COR-L47 (cell line): ENCODE measurements around the gene BLOC1S4.

Experiments used
- DNase-seq: peaks from one replicate; lab custom pipeline; 2025; lab: John Stamatoyannopoulos, UW

The BLOC1S4 gene

DNA sequence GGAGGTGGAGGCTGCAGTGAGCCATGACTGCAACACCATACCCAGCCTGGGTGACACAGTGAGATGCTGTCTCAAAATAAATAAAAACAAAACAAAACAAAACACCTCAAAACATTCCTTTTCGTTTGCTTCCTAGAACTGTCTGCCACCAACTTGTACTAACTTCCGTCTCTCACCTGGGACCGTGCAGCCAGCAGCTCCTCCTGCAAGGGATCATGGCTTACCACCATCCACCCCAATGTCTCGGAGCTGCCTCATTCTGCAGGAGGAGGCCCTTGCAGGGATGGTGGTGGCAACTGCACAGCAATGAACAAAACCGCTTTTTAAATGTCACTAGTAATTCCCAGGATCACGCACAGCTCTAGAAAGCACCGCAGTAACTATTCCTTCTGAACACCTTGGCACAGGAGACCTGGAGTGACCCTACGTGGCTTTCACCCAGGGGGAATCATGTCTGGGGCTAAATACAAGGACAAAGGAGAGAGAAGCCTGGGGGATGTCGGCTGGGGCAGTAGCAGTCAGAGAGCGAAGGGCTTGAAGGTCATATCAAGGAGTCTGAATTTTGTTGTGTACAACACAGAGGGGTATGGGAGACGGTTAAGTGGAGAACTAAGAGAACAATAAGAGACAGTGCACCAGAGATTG, 49.1 kb downstream of the BLOC1S4 start:
- DNase-seq = no peak

DNA sequence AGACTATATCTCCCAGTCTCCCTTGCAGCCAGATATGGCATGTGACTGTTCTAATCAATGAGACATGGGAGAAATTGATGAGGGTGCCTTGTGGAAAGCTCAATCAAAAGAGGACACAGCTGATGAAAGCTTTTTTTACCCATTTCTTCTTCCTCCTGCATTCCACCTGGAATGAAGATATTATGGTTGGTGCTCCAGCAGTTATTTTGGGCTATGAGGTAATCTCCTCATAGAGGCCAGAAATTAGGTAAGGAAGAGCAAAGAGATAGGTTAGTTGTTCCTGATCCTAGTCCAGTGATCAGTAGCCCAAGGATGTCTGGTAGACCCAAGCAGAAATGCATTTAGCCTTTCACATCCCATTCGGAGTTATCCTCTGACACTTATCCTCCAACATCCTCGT, 49.7 kb downstream of the BLOC1S4 start:
- DNase-seq = no peak
